Dermis blood vessel endothelial cell (primary cell): Measurements from ENCODE around the gene SLC25A10. TPM values are rescaled to one million over a fixed set of nuclear protein-coding genes. Genes with fewer than 3 reads are reported as not detected.

Experiments
- DNase-seq: peaks from one replicate; pipeline ENCODE4 v3.0.0; 2010
- total RNA-seq: library from RNA; depleted of rRNA; stranded (reverse); fragments of >200 nt; gene quantifications from 2 replicates; pipeline ENCODE4 v1.2.3, GENCODE V29; 2014

The SLC25A10 gene
- total RNA-seq, 1 donor from 2014 or later = 11.4 TPM

DNA sequence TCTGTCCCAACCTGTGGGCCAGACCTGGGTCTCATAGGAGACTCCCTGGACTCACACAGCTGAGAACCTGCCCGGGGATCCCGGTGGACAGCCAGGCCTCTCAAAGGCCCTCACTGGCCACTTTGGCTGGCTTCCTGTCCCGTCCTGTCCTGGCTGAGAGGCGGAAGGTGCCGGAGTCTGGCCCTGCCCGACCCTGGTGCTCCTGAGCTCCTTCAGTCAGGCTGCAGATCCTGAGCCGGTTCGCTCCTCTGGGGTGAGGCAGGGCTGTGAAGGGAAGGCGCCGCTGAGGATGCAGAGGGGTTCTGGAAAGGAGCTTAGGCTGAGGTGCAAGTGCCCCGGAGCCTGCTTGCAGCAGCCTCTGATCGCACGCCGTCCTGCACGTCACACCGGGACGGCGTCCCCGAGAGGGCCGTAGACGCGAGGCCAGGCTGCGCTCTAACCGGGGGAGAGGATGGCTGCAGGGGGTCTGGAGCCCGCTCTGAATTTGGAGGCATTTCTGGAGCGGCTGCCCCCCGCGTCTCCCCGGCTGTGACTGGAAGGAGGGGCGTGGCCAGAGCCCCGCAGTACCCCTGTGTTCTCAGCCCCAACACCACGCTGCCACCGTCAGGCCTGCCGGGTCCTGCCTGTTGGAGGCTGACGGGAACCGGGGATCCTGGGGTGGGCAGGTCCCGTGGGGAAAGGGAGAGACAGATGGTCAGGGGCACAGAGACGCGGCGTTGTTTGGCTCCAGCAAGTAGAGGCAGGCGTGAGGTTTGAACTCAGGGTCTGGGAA, 24.1 kb upstream of the SLC25A10 start:
- no peak for DNase-seq

DNA sequence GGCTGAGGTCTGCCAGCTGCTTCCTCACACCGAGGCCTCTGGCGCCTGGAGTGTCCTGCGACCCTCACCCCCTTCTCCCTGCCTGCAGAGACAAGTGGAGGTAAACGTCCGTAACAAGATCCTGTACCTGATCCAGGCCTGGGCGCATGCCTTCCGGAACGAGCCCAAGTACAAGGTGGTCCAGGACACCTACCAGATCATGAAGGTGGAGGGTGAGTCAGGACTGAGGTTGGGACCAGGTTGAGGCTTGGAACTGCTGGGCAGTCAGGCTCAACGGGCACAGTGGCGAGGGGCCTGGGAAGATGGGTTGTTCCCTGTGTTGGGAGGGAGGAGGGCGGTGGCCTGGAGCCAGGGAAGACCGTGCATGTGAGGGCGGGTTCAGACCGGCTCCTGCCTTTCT, 23.5 kb upstream of the SLC25A10 start:
- DNase-seq = no peak

DNA sequence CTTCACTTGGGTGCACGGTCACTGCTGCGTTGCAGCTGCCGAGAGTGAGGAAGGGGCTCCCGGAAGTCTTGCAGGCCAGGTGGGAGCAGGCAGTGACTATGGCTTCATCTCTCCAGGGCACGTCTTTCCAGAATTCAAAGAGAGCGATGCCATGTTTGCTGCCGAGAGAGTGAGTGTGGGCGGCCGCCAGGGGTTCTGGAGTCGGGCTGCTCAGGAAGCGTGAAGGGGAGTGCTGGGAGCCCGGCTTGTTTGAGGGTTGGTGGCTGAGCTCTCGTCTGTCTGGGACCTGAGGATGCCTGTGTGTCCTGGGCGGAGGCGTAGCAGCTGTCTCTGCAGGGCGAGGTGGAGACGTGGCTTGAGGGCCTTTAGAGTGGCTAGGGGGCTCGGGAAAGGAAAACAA, 22.0 kb upstream of the SLC25A10 start:
- DNase-seq = no peak

DNA sequence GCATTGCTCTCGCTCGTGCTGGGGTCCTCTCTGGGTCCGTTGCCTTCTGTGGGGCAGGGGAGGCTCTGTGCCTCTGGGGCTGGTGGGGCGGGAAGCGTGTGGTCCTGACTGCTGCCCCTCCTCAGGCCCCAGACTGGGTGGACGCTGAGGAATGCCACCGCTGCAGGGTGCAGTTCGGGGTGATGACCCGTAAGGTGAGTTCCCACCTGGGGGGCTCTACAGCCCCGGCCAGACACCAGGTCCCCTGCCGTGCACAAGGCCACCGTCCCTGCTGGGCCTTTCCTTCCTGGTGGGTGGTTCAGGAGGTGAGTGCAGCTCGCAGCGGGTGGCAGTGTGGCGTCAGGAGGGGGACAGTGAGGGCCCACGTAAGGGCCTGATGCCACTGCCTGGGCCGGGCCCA, 21.5 kb upstream of the SLC25A10 start:
- DNase-seq = no peak

DNA sequence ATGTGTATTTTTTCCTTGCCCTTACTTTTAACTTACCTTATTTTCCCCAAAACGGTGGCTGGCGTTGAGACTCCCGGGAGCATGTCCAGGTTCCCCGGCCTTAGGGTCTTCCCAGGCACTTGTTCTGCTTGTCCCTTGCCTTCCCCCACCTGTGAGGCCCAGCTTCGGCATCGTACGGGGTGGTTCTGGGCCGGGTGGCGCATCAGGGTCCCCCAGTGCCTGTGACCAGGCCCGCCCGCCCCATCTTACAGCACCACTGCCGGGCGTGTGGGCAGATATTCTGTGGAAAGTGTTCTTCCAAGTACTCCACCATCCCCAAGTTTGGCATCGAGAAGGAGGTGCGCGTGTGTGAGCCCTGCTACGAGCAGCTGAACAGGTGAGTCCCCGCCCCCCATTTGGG, 20.9 kb upstream of the SLC25A10 start:
- no peak for DNase-seq

DNA sequence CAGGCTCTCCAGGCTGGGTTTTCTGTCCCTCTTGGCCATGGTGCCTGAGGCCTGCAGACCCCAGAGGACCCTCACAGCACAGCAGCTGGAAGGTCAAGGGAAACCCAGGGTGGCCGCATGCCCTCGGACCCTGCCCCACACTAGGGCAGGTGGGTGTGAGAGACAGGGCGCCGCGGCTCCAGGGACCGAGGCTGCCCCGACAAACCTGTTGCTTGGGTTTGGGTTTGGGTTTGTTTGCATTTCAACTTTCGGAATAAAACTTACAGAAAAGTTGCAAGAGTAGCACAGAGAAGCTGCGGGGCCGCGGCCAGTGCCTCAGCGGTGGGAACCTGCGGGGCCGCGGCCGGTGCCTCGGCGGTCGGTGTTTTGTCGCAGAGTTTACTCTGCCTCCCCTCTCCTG, 20.5 kb upstream of the SLC25A10 start:
- DNase-seq = no peak

DNA sequence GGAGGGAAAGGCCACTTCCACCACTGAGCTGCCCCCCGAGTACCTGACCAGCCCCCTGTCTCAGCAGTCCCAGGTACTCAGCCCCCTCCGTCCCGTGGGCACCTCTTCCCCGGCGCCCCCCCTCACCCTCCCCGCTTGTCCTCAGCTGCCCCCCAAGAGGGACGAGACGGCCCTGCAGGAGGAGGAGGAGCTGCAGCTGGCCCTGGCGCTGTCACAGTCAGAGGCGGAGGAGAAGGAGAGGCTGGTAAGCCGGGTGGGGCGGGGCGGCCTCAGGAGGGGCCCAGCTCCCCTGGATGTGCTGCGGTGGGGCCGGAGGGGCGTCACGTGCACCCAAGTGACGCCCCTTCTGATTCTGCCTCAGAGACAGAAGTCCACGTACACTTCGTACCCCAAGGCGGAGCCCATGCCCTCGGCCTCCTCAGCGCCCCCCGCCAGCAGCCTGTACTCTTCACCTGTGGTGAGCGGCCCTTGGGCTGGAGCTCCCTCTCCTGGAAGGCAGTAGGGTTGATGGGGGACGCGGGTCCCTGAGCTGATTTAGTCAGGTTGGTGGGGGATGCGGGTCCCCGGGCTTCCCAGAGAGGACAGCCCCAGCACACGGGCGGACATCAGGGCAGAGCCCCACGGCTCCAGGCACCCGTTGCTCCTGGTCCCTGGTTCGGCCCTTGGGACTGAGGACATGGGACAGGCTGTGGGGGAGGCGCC, 18.4 kb upstream of the SLC25A10 start:
- DNase-seq = no peak

DNA sequence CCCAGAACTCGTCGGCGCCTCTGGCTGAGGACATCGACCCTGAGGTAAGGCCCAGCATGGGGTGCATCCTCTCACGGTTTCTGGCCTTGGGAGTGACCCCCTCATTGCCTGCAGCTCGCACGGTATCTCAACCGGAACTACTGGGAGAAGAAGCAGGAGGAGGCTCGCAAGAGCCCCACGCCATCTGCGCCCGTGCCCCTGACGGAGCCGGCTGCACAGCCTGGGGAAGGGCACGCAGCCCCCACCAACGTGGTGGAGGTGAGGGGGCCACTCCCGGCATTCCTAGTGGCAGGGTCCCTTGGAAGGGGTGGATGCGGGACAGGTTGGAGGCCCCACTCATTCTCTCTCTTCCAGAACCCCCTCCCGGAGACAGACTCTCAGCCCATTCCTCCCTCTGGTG, 17.3 kb upstream of the SLC25A10 start:
- DNase-seq = no peak

DNA sequence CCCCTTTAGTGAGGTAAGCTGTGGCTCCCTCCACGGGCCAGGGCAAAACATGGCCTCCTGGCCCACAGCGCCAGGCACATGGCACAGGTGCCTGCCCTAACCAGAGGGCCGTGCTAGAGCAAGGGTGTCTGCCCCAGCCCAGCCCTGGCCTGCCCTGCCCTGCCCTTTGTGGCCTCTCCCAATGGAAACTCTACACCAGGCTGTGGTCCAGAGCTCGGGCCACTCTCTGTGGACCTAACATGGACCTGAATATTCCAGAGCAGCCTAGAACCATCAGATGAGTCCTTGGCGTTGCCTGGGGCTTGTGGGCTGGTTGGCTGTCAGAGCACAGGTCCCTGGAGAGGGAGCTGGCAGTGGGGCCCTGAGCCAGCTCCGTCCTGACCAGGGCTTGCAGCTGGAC, 16.9 kb upstream of the SLC25A10 start:
- no peak for DNase-seq

DNA sequence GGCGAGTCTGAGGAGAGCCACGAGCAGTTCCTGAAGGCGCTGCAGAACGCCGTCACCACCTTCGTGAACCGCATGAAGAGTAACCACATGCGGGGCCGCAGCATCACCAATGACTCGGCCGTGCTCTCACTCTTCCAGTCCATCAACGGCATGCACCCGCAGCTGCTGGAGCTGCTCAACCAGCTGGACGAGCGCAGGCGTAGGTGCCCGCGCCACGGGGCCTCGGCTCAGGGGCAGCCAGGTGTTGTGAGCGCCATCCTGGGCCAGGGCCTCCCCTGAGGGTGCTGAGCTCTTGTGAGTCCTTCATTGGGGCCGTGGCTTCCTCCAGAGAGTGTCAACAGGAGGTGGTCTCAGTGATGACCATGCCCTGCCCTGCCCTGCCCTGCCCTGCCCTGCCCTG, 16.3 kb upstream of the SLC25A10 start:
- no peak for DNase-seq

DNA sequence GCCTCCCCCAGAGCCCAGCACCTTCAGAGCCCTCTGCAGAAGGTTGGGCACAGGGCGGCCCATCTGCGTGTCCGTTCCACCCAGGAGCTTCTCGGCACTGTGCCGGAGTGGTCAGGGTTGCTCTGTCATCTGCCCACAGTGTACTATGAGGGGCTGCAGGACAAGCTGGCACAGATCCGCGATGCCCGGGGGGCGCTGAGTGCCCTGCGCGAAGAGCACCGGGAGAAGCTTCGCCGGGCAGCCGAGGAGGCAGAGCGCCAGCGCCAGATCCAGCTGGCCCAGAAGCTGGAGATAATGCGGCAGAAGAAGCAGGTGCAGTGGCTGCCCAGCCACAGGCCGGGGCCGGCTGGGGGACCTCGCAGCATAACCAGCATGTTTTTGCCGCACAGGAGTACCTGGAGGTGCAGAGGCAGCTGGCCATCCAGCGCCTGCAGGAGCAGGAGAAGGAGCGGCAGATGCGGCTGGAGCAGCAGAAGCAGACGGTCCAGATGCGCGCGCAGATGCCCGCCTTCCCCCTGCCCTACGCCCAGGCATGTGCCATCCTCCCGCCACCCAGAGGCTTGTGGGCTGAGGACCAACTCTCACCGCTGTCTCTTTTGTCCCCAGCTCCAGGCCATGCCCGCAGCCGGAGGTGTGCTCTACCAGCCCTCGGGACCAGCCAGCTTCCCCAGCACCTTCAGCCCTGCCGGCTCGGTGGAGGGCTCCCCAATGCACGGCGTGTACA, 15.7 kb upstream of the SLC25A10 start:
- no peak for DNase-seq

DNA sequence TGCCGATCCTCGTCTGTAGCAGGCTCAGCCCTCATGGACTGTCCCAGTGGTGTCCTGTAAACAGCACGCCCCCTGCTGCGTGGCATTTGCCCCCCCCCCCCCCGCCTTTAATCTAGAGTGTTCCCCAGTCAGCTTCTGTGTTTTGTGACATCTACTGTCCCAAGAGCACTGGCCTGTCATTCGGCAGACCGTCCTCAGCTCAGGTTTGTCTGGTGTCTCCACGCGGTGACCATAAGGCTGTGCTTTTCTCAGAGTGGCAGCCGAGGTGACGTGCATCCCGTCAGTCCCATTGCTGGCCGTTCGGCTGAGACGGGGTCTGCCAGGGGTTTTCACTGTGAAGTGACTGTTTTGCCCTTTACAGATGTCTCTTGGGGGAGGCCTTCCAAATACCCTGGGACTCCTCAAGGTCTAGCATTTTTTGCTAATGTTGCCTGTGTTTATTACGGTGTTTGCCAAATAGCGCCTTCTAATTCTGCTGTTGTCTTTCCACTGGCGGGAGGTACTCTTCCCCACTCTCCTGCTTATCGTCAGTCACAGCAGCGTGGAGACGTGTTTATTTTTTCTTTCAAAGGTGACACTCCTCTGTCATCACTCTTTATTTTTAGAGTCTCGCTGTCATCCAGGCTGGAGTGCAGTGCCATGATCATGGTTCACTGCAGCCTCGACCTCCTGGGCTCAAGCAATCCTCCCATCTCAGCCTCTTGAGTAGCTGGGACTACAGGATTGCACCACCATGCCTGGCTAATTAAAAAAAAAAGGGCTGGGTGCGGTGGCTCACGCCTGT, 14.6 kb upstream of the SLC25A10 start:
- no peak for DNase-seq

DNA sequence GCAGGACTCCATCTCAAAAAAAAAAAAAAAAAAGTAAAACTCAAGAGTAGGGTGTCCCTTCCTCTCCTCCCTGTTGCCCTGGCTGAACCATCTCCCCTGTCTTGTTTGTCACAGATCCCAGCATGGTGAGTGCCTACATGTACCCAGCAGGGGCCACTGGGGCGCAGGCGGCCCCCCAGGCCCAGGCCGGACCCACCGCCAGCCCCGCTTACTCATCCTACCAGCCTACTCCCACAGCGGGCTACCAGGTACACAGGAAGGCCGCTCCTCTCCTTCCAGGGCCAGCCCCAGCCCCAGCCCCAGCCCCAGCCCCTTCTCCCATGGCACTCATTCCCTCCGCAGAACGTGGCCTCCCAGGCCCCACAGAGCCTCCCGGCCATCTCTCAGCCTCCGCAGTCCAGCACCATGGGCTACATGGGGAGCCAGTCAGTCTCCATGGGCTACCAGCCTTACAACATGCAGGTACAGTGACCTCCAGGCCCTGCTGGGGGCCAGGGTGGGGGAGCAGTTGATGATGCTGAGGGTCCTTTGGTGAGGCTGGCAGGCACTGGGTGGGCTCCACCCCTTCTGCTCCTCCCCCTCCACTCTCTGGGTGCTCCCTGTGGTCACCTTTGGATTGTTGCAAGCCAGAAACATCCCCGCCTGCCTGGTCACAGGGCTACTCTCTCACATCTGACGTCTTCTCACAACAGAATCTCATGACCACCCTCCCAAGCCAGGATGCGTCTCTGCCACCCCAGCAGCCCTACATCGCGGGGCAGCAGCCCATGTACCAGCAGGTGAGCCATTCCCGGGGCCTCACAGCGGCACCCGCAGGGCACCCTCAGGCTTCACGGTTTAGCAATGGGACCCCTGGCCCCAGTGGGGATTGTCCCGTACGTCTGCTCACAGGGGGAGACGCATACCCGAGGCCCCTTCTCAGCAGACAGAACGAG, 11.5 kb upstream of the SLC25A10 start:
- no peak for DNase-seq

DNA sequence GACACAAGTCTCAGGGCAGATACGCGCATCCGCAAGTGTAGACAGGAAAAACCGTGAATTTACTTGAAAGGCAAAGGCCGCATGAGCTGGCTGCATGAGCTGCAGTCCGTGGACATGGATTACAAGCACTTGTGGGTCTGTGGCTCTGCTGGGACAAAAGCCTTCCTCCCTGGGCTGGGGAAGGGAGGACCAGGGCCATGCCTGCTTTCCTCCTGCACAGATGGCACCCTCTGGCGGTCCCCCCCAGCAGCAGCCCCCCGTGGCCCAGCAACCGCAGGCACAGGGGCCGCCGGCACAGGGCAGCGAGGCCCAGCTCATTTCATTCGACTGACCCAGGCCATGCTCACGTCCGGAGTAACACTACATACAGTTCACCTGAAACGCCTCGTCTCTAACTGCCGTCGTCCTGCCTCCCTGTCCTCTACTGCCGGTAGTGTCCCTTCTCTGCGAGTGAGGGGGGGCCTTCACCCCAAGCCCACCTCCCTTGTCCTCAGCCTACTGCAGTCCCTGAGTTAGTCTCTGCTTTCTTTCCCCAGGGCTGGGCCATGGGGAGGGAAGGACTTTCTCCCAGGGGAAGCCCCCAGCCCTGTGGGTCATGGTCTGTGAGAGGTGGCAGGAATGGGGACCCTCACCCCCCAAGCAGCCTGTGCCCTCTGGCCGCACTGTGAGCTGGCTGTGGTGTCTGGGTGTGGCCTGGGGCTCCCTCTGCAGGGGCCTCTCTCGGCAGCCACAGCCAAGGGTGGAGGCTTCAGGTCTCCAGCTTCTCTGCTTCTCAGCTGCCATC, 10.6 kb upstream of the SLC25A10 start:
- peak; percentile 14 for DNase-seq

DNA sequence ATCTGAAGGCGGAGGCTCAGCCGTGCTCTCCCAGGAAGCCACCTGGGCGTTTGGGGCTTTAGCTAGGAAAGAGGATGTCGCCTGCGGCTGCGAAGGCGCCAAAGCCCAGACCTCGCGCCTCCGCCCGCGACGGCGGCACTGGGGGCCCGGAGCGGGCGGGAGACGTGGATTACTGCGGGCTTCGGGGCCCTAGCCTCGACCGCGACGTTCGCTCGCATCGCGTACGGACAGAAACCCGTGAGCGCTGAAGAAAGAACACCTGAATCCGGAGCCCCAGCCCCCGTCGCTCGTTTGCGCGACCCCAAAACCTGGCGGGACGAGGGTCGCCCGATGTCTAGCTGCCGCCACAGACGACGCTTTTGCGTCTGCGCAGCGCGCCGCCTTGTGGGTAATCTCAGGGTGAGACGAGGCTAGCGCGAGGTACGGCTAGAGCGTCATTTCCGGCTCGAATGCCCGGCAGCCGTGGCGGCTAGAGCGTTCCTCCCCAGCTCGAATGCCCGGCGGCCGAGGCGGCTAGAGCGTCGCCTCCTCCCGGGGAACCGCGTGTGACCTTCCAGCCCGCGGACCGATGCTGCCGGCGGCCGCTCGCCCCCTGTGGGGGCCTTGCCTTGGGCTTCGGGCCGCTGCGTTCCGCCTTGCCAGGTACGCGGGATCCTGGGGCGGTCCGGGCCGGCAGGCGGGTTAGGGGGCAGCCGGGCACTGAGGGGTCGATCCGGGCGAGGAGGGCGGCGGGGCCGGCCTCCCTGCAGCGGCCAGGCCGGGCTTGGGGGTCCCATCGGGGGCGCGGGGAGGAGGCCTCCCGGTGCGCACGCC, 8.9 kb upstream of the SLC25A10 start, which contains the start of gene MRPL12:
Gene MRPL12, plus strand, starts transcription at position 434 of the 813 bp plus-strand sequence. Its CDS starts 135 bp downstream, at position 569.
- DNase-seq = peak; percentile 96

DNA sequence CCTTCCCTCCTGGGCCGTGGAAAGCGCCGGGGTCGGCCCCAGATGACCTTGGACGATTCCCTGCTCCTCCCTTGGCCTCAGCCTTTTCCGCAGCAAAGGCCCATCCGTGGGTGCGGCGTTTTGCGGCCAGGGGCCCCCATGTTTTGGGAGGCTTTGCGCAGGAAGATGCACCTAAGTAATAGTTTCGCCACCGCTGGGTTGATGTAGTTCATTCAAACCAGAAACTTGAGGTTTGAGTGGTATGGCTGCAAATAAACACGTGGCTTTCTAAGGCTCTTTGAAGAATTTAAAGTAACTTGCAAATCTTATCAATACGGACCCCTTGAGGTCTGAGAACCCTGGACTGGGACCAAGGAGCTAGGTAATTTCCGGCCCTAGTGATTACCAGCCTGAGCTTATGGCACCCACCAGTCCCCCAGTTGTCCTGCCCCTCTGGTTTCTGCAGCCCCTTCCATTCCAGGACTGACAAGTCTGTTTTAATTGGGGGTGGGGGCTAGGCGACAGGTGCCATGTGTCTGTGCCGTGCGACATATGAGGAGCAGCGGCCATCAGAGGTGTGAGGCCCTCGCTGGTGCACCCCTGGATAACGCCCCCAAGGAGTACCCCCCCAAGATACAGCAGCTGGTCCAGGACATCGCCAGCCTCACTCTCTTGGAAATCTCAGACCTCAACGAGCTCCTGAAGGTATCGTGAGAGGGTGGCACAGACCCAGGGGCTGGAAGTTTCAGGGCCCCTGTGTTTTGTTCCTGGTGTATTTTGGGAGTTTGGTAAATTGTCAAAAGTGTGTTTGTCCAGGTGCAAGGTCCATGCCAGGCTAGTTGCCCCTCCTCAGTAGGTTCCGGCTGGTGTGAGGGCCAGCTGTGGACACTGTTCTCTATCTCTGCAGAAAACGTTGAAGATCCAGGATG, 8.1 kb upstream of the SLC25A10 start:
- peak; percentile 14 for DNase-seq

DNA sequence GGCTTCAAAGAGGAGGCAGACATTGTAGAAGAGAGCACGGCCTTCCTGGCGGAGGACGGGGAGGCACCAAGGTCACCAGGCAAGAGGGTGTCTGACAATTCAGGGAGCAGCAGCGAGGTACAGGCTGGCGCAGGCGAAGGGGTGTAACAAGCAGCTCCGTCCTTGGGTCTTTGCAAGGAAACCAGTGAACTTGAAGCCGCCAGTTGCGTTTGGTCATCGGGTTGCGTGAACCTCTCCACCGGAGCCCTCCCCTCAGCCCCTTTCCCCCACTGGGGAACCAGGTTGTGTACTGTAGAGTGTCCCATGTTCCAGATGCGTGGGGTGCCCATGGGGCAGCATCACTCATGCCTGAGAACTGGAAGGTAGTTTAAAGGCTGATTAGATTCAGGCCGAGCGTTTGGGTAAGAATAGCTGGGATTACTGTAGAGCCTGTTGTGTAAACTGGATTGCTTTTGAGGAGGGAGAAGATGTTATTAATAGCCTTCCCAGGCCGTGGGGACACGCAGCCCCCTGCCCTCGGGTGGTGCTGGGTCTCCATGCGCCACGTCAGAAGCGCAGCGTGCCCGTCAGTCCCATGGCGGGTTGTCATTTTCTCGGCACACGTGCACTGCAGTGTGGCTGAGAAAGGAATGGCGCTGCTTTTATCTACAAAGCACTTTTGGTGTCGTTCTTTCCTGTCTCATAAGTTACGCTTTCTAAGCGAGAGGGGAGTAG, 6.4 kb upstream of the SLC25A10 start:
- no peak for DNase-seq

DNA sequence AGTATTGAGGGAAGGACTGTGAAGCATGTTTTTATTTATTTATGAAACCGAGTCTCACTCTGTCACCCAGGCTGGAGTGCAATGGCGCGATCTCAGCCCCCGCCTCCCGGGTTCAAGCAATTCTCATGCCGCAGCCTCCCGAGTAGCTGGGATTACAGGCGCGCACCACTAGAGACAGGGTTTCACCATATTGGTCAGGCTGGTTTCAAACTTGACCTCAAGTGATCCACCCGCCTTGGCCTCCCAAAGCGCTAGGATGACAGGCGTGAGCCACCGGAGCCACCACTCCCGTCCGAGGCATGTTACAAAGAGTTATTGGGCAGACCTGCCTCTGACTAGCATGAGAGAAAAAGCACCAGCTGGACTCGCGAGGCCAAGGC, 5.9 kb upstream of the SLC25A10 start:
- no peak for DNase-seq
